Measurements from ENCODE around the gene CCDC188.
"Not testable (repeated sequence)": the region's sequence is repeated elsewhere in the genome, so short reads cannot be mapped to it uniquely, and the experiment has no call there.

The CCDC188 gene

DNA sequence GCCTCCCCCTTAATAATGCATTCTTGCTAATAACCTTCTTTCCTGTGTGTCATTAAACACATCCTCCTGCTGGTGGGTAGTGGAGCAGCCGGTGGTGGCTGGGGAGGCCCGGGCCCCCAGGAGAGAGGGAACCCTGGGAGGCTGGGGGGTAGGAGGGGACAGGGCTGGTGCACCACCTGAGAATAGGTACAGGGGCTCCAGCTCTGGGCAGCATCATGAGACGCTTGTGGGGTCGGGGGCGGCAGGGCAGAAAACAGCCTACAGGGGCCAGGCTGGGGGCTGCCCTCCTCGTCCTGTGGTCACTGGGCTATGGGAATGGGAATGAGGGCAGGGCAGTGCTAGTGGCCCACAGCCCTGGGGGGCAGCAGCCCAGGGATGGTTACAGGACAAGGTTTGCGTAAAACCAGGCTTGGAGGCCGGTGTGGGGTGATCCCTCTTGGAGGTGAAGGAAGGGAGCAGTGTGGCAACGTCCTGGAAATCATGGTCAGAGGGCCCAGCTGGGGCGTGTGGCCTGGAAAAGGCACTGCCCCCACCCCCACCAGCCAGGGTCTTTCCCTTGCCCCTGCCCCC, 18.5 kb upstream of the CCDC188 start:
- TF ChIP-seq, protein P1, sequence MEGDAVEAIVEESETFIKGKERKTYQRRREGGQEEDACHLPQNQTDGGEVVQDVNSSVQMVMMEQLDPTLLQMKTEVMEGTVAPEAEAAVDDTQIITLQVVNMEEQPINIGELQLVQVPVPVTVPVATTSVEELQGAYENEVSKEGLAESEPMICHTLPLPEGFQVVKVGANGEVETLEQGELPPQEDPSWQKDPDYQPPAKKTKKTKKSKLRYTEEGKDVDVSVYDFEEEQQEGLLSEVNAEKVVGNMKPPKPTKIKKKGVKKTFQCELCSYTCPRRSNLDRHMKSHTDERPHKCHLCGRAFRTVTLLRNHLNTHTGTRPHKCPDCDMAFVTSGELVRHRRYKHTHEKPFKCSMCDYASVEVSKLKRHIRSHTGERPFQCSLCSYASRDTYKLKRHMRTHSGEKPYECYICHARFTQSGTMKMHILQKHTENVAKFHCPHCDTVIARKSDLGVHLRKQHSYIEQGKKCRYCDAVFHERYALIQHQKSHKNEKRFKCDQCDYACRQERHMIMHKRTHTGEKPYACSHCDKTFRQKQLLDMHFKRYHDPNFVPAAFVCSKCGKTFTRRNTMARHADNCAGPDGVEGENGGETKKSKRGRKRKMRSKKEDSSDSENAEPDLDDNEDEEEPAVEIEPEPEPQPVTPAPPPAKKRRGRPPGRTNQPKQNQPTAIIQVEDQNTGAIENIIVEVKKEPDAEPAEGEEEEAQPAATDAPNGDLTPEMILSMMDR (IDR thresholded peaks at IDR 0.05; ENCODE audit: borderline replicate concordance, insufficient read depth, low read depth, low read length), result no peak
- no peak overlapping the region for H3K4me3 ChIP-seq (ENCODE audit: low read depth, low read length)

DNA sequence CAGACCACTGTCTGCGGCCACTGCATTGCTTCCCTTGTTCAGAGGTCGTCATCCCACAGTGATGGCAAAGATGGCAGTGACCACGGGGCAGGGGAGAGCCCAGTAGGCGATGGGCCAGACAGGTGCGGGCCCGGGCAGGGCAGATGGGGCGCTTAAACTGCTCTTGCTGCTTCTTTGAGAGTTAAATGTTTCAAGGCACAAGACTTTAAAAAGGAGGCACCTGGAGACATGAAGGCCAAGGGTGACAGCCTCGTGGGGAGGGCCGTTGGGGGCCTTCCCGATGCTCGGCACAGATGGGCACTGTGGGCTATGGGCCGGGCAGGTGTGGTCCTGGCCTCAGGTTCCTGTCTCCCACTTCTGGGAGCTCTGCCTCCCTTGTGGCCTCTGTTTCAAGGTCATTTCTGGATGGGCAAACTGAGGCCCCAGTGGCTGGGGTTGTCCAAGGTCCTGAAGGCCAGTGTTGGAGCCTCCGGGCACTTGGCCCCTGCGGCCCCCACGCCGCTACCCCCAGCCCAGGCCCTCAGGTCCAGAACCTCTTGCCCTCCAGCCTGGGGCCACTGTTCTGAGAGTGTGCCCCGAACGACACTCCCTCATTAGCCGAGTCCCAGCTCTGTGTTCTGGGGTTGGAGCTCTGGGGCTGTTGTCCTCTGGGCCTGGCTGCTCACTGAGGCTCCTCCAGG, 16.9 kb upstream of the CCDC188 start:
- TF ChIP-seq, protein P1 (IDR thresholded peaks at IDR 0.05; ENCODE audit: borderline replicate concordance, insufficient read depth, low read depth, low read length), result no peak
- no peak overlapping the region for H3K4me3 ChIP-seq (ENCODE audit: low read depth, low read length)

DNA sequence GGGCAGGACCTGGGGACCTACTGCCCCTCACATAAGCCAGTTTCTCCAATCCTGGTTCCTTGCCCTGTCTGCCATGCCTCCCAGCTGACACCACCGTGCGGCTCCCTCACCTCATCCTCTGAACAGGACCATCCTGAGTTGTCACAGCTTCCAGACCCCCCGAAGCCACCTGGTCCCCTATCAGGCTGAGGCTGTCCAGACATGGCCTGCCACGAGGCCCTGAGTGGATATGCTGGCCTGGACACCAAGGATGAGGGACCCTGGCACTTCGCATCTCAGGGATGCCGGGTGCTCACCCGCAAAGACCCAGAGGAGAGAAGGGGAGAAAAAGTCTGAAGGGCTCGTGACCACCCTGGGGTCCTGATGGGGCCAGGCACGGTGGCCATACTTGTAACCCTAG, 15.8 kb upstream of the CCDC188 start:
- no peak overlapping the region for H3K4me3 ChIP-seq (ENCODE audit: low read depth, low read length)
- TF ChIP-seq, protein P1 (IDR thresholded peaks at IDR 0.05; ENCODE audit: borderline replicate concordance, insufficient read depth, low read depth, low read length), result no peak

DNA sequence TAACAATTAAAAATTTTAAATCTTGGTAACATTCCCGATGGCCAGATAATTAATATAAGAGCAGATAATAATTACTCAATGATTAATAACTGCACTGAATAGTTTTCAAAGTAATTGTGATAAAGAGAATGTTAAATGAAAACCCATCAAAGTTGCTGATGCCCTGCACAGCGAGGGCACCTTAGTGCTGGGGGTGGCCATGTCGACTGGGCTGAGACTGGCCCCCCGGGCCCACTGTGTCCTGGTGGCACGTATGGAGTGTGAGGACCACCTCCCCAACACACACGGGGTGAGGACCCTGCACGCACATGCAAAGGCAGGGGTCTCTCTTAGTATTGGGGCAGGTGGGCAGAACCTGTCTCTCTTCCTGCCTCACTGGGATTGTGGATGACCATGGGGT, 15.1 kb upstream of the CCDC188 start:
- no peak overlapping the region for H3K4me3 ChIP-seq (ENCODE audit: low read depth, low read length)
- TF ChIP-seq, protein P1 (IDR thresholded peaks at IDR 0.05; ENCODE audit: borderline replicate concordance, insufficient read depth, low read depth, low read length), result no peak

DNA sequence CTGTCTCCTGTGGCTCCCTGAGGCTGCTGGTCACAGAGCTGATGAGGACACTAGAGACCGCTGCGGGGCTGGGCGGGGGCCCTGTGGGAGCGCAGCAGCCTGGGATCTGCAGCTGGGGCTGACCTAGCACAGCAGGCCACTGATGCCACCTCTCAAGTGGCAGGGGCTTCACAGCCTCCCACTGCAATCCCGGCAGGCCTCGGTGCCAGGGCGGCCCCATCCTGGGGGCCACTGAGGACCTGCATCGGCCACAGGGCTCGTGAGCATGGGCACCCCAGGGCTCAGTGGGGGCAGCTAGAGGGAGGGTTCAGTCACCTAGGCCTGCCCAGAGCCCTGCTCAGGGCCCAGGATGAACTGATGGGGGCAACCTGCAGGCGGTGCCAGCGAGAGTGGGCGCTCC, 14.6 kb upstream of the CCDC188 start:
- no peak overlapping the region for H3K4me3 ChIP-seq (ENCODE audit: low read depth, low read length)

GRCh38 chr22:20164863-20165262, 14.0 kb upstream of the CCDC188 start:
- no peak overlapping the region for H3K4me3 ChIP-seq (ENCODE audit: low read depth, low read length)
- TF ChIP-seq, protein P1 (IDR thresholded peaks at IDR 0.05; ENCODE audit: borderline replicate concordance, insufficient read depth, low read depth, low read length), result no peak

More for the DNA sequence above, 14.6 kb upstream of the CCDC188 start:
- TF ChIP-seq, protein P1 (IDR thresholded peaks at IDR 0.05; ENCODE audit: borderline replicate concordance, insufficient read depth, low read depth, low read length), result no peak

GRCh38 chr22:20160041-20160440, 9.2 kb upstream of the CCDC188 start:
- no peak overlapping the region for H3K4me3 ChIP-seq (ENCODE audit: low read depth, low read length)
- TF ChIP-seq, protein P1 (IDR thresholded peaks at IDR 0.05; ENCODE audit: borderline replicate concordance, insufficient read depth, low read depth, low read length), result no peak

DNA sequence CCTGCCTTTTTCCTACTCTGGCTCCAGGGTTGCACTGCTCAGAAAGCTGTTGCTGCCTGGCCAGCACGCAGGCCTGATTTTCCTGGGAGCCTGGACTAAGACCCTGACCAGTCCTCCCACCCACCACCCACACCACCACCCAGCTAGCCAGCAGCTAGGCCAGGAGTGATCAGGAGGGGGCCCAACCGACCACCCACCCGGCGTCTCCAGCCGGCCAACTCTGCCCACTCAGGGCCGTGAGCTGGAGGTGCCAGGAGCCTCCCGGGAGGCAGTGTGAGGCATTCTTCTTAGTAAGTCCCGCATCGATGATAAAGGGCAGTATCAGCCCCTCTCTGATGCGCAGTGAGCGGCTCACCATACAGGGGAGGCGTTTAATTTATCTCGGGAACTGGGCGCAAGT, 8.7 kb upstream of the CCDC188 start:
- H3K4me3 ChIP-seq (ENCODE audit: low read depth, low read length), result not testable (repeated sequence)

Data from GM12875 (cell line).